Brain microvascular endothelial cell (primary cell): ENCODE data around the gene LRG1.

ENCODE experiments used
- DNase-seq: peaks from one replicate; pipeline ENCODE4 v3.0.0-alpha.2; 2020
- H3K27ac ChIP-seq: fragments of 250-450 bp; sonication (Bioruptor Pico); 2 replicates; pipeline ENCODE4 v1.5.1; 2020; ENCODE audit warnings: mild to moderate bottlenecking, moderate library complexity
- H3K27me3 ChIP-seq: fragments of 250-450 bp; sonication (Bioruptor Pico); replicated peaks from 2 replicates; pipeline ENCODE4 v1.5.1; 2020; ENCODE audit warnings: mild to moderate bottlenecking
- H3K36me3 ChIP-seq: fragments of 250-450 bp; sonication (Bioruptor Pico); replicated peaks from 2 replicates; pipeline ENCODE4 v1.5.1; 2020; ENCODE audit warnings: mild to moderate bottlenecking
- H3K4me3 ChIP-seq: 2 replicates; pipeline ENCODE4 v1.5.1; 2011; ENCODE audit warnings: low read depth, mild to moderate bottlenecking, control low read depth, low read length, moderate library complexity
- in situ Hi-C: cut with HindIII; loops from 2 replicates; pipeline ENCODE4 v1.10.0; 2017; ENCODE audit warnings: low sequenced_read_pairs, low pct_ligation_motif_present
- TF ChIP-seq, protein P1 (sequence below): IDR thresholded peaks from 2 replicates; pipeline ENCODE4 v1.5.1; 2011; ENCODE audit warnings: low read depth, mild to moderate bottlenecking, moderate library complexity, low read length, control low read depth, inconsistent platforms; ENCODE audit errors: missing control alignments

The LRG1 gene

DNA sequence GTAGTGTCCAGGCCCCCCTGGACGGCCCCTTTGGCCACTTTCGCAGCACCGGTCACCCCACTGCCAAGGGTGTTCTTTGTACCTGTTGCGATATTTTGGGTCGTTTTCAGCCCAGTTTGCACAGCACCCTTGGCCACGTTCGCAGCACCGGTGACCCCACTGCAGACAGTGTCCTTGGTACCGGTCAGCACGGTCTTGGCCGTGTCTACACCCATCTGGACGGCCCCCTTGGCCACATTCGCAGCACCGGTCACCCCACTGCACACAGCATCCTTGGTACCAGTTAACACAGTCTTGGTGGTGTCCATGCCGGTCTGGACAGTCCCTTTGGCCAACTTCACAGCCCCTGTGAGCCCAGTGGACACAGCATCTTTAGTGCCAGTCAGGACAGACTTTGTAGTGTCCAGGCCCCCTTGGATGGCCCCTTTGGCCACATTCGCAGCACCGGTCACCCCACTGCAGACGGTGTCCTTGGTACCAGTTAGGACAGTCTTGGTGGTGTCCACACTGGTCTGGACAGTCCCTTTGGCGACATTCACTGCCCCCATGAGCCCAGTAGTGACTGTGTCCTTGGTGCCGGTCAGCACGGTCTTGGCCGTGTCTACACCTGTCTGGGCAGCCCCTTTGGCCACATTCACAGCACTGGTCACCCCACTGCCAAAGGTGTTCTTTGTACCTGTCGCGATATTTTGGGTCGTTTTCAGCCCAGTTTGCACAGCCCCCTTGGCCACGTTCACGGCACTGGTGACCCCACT lies 28.4 kb downstream of the LRG1 start:
- no peaks in the 10 kb centered on the region for H3K27me3 ChIP-seq
- H3K4me3 ChIP-seq = no peak overlapping the region
- no peak overlapping the region for H3K27ac ChIP-seq
- DNase-seq = no peak
- TF ChIP-seq, protein P1, sequence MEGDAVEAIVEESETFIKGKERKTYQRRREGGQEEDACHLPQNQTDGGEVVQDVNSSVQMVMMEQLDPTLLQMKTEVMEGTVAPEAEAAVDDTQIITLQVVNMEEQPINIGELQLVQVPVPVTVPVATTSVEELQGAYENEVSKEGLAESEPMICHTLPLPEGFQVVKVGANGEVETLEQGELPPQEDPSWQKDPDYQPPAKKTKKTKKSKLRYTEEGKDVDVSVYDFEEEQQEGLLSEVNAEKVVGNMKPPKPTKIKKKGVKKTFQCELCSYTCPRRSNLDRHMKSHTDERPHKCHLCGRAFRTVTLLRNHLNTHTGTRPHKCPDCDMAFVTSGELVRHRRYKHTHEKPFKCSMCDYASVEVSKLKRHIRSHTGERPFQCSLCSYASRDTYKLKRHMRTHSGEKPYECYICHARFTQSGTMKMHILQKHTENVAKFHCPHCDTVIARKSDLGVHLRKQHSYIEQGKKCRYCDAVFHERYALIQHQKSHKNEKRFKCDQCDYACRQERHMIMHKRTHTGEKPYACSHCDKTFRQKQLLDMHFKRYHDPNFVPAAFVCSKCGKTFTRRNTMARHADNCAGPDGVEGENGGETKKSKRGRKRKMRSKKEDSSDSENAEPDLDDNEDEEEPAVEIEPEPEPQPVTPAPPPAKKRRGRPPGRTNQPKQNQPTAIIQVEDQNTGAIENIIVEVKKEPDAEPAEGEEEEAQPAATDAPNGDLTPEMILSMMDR = no peak
- in situ Hi-C loops = no loop called here
- H3K36me3 ChIP-seq = no peaks in the 10 kb centered on the region

DNA sequence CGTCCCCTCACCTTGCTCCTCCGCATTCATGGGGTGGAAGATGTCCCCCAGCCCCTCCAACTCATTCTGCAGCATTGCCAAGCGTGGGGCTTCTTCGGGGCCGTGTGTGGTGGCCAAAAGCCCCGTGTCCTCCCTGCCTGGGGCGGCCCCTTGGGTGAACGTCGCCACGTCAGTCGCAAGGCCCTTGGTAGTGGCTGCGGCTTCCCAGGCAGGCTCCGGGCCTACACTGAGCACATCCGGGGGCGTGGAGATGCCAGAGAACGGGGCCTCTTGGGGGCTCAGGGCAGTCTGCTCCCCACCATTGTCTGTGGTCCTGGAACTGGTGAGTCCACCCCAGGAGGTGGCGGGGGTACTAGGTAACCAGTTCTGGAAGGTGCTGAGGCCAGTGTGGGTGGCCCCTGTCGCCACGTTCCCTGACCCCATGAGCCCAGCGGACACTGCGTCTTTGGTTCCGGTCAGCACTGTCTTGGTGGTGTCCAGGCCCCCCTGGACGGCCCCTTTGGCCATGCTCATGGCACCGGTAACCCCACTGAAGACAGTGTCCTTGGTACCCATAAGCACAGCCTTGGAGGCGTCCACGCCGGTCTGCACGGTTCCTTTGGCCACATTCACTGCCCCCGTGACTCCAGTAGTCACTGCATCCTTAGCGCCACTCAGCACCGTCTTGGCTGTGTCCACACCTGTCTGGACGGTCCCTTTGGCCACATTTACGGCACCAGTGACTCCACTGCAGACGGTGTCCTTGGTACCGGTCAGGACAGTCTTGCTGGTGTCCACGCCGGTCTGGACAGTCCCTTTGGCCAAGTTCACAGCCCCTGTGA lies 29.2 kb downstream of the LRG1 start:
- H3K27me3 ChIP-seq = no peaks in the 10 kb centered on the region
- H3K27ac ChIP-seq = no peak overlapping the region
- TF ChIP-seq, protein P1 = no peak
- no peak overlapping the region for H3K4me3 ChIP-seq
- H3K36me3 ChIP-seq = no peaks in the 10 kb centered on the region
- no peak for DNase-seq
- in situ Hi-C loops = no loop called here

DNA sequence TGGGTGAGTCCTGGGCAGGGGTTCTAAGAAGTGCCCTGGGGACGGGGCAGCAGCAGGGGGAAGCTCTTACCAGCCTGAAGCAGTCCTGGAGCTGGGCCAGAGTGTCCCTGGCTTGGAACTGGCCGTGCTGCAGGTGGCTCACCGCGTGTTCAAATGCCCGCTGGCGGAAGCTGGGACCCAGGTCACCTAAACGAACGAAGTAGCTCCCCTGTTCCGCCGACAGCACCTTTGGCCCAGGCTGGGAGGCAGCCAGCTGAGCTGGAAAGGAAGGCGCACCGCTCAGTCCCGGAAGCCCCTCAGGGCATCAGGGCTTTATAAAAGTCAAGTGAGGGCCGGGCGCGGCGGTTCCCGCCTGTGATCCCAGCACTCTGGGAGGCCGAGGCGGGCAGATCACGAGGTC lies 31.1 kb downstream of the LRG1 start:
- TF ChIP-seq, protein P1 = no peak
- H3K36me3 ChIP-seq = peaks cover 9% of the 10 kb centered on the region
- in situ Hi-C loops = no loop called here

DNA sequence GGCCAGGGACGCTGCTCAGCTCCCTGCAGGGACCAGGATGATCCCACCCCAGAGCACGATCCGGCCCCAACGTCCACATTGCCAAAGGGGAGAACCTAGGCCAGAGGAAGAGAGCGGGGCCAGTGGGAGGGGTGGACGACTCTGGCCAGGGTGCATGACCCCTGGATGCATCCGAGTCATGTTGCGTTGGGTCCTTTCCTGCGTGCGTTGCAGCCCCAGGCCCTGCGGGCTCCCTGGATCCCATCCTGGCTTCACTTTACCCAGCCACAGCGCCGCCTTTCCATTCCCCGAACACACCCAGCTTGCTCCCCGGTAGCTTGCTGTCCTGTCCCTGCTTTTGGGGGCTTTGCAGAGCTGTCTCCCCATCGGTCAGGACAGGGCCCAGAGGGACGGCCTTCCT lies 32.0 kb downstream of the LRG1 start:
- Histone ChIP-seq H3K27ac (no peak overlapping the region), H3K27me3 (no peaks in the 10 kb centered on the region), H3K36me3 (peaks cover 14% of the 10 kb centered on the region), H3K4me3 (no peak overlapping the region)
- no peak for DNase-seq
- in situ Hi-C loops = no loop called here
- TF ChIP-seq, protein P1 = no peak

More for the DNA sequence above, 31.1 kb downstream of the LRG1 start:
- Histone ChIP-seq H3K4me3 (no peak overlapping the region), H3K27me3 (no peaks in the 10 kb centered on the region), H3K27ac (no peak overlapping the region)
- DNase-seq = no peak

DNA sequence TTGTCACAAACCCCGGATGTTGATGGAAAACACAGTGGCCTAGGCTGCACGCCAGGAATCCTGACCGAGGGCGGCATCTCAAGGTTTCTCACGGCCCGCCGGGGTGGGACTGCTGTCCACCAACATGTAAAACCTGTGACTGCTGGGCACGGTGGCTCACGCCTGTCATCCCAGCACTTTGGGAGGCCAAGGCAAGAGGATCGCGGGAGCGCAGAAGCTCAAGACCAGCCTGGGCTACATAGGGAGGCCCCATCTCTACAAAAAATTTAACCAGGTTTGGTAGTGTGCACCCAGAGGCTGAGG lies 32.7 kb downstream of the LRG1 start:
- in situ Hi-C loops = no loop called here

More for the DNA sequence above, 32.7 kb downstream of the LRG1 start:
- Histone ChIP-seq H3K36me3 (peaks cover 21% of the 10 kb centered on the region), H3K27ac (no peak overlapping the region), H3K27me3 (no peaks in the 10 kb centered on the region), H3K4me3 (no peak overlapping the region)
- DNase-seq = no peak
- TF ChIP-seq, protein P1 = no peak
